H4 (cell line): Measurements from ENCODE around the gene STAB2. TPM values are rescaled to one million over a fixed set of nuclear protein-coding genes. Genes with fewer than 3 reads are reported as not detected.
A peak's percentile ranks its signal among the peaks of the same experiment; 100 is the strongest.

ENCODE experiments used
- DNase-seq: peaks from one replicate; pipeline ENCODE4 v3.0.0-alpha.2; 2015; ENCODE audit warnings: low spot score
- total RNA-seq: library from RNA; depleted of rRNA; stranded (reverse); fragments of >200 nt; shearing (Covaris generic); gene quantifications from 2 replicates; pipeline ENCODE4 v1.2.3, GENCODE V29; 2014

The STAB2 gene
- total RNA-seq, 1 experiment from 2014 or later, result not detected

DNA sequence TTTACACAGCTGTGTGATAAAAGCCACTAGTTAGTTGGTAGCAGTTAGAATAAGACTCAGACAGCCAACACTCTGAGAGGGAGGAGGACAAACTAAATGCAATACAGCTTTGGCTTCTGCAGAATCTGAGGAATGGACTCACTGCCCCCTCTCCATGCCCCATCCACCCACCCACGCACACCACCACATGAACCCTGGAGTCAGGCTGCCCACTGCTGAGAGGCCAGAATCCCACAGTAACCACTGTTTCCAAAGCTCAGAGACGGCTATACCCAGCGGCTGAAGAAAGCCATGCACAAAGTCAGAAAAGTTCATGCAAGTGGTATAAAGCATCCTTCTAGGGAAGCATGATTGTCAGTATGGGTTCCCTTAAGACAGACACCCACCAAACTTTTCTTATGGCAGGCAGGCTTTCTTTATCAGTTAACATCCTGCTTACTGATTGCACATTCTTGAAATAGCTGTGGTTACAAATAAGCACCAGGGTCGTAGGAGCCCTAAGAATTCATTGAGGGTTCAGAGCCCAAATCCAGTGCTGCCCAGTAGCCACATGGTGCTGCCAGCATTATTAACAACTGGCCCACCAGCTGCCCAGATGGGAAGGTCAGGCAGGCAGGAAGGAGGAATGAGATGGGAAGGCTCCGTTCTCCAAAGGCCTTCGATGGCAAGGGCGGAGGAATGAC is 192.5 kb downstream of the STAB2 start:
- DNase-seq, result no peak

DNA sequence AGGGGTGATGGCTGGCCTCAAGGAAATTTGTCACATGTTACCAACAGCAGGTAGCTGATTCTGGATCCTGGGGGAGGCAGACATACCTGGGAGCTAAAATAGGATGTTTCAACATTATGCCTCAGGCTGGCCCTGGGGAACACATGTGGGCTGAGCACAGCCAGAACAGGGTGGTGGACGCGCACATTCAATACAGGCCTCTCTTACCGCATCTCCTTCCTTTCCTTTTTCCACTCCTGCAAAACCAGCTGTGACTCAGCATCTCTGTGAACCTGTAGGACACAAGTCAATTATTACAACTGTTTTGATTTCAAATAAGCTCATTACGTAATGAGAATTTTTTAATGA is 193.0 kb downstream of the STAB2 start:
- peak; percentile 27 for DNase-seq

DNA sequence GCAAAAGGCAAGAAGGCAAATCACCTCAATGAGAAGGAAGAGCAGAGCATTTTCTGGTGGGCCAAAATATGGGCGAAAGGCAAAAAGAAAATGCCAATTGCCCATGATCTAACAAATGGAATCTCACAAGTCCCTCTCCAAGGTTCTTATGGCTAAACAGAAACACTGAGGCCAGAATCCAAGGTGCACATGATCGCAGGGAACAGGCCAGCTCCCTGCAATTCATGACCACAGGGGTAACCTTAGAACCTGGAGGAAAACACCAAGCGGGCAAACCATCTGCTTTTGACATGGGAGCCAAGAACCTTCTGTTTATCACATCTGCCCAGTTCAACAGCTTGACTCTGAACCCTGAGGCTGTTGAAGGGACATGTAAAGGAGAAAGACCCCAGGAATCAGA is 193.9 kb downstream of the STAB2 start:
- DNase-seq, result no peak

DNA sequence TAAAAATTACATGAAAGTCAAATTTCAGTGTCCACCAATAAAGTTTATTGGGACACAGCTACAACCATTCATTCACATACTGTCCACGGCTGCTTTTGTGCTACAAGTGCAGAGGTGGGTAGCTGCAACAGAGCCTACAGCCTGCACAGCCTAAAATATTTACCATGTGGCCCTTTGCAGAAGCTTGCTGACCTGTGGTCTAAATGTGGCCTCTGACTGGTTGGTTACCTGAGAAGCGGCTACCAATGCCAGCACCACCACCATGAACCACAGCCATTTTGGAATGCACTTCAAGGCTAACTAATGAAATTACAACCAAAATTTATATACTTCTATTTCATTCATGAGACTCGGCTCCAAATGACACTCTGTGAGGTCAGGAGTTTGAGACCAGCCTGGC is 195.3 kb downstream of the STAB2 start:
- DNase-seq, result no peak

DNA sequence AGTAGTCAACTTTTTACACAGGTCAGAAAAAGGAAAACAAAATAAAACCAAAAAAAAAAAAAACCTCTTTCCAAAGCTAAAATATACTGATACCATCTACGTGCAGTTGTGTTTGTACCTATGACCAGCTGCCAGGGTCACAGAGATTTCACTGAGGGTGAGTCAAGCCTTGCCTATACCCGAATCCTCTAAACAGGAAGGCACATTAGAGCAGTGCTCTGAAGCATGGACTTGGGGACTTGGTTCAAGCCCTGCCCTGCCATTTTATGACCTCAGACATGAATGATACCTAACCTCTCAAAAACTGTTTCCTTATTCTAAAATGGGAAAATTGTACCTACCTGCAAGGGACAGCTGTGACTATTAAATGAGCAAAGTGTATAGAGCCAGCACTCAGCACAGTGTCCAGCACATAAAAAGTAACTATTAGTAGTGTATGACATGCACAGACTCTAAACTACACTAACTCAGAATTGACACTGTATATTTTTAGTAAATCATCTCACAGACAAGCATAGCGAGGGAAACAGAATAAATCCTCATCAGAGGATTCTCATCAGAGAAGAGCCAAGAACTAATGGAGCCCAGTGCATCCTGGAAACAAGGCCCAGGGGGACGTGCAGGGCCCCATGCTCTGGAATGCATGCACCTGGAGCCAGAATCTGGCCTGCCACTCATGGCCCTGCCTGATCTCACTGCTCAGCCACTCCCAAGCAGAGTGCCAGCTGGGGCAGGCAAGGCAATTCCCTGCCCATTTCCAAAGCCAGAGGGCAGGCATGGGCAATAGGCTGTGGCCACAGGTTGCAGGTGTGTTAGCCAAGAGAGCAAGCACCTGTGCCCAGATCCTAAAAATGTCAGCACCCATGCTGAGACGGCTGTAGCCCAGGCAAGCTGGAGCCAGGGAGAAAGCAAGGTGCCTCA is 196.9 kb downstream of the STAB2 start:
- no peak for DNase-seq

DNA sequence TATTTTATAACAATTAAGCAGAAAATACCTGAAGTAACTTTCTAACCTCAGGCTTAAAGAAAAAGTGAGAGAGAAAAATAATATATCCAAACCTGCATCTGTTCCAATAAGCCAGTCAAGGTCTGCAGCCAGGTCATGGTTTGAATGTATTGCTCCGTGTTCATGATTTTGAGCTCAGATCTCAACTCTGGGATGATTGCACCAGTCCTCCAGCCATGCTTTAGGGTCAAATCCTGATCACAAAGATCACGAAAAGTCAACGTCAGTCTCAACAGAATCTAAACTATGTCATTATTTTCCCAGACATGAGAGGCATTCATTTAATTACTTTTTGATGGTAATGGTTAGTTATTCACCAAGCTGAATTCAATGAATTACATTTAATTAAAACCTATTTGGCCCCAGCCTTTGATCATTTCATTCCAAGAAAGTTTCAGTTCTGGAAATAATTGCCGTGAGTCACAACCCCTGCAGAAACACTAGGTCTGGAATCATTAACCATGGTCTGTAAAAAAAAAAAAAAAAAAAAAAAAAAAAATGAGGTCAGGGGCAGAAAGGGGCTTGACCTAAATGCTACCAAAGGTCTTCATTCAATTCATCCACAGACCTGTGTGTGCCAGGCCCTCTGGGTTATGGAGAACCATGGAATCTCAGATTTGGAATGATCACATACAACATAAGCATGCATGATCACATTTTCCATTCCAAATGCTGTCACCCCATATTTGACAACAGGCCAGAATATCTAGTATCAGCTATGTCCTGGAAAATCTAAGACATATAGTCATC is 198.4 kb downstream of the STAB2 start:
- DNase-seq, result no peak

DNA sequence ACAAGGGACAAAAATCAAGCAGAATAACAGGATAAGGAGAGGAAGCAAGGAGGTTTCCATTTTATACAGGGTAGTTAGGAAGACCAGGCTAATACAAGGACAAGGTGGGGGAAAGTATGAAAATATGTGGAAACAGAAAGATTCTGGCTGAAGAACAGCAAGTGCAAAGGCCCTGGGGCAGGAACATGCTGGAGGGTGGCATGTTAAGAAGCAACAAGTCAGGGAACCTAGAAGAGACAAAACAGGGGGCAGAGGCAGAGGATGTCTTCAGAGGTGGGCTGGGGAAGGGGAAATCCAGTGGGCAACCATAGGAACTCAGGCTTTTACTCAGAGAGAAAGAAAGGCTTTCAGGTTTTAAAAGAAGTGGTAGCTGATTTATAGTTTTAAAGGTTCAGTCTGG is 199.1 kb downstream of the STAB2 start:
- DNase-seq, result no peak

DNA sequence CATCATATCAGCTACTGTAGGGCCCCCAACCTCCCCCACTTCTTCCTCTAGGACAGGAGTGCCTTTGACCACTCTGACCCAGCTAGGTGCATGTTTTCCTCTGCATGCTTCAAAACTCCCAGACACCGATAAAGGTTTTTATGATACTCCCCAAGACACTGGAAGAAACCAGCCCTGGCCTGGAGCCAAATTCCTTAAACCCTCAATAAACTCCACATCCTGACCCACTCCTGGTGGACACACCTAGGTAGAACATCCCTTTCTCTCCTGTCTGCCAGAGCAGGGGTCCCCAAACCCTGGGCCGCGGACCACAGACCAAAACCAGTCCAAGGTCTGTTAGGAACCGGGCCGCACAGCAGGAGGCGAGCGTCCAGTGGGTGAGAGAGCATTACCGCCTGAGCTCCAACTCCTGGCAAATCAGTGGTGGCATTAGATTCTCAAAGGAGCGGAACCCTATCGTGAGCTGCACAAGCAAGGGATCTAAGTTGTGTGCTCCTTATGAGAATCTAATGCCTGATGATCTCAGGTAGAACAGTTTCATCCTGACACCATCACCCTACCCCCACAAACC is 204.4 kb downstream of the STAB2 start:
- no peak for DNase-seq

DNA sequence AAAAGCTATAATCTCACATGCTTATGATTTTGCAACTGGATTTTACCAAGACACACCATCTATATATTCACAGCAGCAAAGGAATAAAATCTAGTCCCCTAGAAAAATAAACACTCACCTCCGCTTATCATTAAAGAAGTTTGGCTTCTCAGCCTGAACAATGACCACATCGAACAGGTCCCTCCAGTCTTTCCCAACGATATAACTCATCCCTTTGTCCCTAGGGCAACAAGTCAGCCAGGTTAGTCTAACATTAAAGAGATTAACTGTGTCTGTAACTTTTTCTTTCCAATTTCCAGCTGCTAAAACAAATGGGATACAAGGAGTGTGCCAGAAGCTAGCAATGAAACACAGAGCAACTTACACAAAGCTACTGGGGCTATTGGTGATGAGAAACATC is 206.0 kb downstream of the STAB2 start:
- DNase-seq, result no peak

DNA sequence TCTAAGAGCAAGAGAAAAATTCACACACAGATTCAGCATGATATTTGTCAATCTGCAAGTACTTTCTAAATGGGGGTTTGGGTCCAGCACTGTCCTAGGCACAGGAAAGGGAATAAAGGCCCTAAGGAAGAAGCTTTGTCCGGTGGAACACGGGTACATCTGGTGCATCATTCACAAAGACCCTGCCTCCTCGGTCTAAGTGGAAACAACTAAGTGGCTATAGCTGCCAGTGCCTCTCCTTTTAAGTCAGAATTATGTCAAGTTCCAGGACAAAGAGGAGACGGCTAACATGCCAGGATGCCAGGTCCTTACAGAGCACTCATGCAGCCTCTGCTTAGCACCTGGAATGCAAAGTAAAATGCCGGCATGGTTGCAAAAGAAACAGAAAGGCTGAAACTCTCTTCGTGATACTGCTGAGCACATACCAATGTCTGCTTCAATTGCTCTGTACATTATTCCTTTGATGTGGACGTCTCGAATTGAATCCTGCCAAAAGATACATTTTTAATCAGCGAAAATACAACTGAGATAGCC is 206.5 kb downstream of the STAB2 start:
- no peak for DNase-seq

DNA sequence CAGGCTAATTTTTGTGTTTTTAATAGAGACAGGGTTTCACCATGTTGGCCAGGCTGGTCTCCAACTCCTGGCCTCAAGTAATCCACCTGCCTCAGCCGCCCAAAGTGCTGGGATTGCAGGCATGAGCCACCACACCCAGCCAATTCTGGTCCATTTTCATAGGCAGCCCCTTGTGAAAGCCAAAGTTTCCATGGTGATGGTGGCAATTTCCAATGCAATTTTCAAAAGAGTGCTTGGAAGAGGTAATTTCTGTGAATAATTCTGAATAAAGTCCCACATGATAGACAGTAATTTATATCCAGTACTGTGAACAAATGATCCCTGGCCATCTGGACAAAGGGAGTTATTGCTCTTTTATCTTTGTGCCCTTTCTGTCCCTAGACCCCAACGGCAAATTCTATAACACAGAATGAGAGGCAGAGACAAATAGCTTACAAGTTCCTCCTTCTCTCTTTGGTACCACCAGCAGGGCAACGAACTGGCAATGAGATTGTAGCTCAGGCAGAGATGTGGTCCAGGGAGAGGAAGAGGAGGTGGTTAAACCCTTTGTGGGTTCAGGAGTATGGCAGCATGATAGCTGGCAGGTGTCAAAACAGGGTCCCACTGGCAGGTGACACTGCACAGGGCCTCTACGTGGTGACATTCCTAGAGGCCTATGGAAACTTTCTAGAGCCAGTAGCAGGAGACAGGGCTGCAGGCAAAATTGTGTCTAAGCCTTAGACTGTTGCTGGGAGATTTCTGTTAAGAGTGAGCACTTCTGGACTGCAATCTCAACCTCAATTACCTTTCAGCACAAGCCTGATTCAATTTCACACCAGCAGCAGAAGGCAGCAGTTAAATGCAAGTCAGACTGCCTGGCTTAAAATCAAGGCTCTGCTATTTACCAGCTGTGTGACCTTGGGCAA is 207.5 kb downstream of the STAB2 start:
- DNase-seq, result no peak

DNA sequence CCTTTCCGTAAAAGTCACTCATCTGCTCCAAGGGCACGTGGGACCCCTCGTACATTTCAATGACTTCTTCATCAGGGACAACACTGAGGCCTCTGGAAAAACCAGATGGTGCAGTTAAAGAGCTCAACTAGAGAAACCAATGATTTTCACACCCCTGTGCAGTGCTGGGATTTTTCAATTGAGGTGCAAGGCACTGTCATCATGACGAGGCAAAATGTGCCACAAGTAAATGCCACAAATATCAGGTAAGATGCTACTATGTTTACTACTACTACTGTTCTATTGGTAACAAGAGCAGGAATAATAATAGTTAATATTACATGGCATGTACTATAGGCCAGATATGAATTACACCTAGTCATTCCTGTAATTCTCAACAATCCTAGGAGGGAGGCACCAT is 211.5 kb downstream of the STAB2 start:
- no peak for DNase-seq

DNA sequence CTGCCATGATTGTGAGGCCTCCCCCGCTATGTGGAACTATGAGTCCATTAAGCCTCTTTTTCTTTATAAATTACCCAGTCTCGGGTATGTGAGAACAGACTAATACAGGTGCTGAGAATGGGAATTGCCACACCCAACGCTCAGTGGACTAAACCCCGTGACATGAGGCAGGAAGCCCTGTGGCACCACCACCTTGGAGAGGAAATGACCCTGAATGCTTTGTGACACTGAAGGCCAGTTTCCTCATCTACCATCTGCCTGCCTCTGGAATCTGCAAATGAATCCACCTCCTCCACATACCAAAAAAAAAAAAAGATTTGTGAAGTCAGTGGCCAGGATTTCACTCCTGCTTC is 212.4 kb downstream of the STAB2 start:
- DNase-seq, result no peak

DNA sequence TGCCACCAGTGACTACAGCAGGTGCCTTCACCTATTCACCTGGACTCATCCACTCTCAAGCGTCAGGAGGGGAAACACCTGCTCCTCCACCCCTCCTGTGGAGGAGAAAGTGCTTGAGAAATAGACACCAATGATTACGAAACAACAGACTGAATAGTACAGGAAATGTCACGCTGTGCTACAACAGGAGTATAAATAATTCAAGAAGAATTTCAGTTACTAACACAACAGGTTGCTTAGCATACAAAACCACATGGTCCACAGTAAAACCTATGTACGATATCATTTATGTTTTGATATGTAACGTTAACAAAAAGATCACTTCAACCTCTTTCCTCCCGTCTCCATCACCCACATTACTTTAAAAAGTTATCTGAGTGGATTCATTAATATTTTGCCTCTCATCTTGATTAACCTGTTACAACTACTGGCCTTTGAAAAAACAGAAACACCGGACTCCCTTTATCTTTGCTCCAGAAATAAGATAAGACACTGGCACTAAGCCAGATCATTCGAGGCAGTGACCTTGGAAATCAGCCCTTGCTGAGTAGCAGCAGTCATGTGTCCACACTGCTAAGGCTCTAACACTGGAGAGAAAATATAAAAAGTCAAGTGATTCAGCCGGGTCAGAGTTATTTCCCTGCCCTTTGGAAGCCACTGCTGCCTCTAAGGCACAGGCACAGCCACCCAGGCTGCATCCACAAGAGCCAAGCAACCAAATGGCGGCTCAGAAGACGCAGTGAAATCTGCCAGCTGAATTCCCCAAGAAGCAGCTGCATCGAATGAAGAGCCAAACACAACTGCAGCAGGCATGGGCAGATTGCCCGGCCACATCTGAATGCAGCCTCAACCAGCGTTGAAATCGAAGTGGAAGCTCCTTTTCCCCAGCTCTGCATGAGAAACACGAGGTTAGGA is 213.0 kb downstream of the STAB2 start:
- peak; percentile 47 for DNase-seq

DNA sequence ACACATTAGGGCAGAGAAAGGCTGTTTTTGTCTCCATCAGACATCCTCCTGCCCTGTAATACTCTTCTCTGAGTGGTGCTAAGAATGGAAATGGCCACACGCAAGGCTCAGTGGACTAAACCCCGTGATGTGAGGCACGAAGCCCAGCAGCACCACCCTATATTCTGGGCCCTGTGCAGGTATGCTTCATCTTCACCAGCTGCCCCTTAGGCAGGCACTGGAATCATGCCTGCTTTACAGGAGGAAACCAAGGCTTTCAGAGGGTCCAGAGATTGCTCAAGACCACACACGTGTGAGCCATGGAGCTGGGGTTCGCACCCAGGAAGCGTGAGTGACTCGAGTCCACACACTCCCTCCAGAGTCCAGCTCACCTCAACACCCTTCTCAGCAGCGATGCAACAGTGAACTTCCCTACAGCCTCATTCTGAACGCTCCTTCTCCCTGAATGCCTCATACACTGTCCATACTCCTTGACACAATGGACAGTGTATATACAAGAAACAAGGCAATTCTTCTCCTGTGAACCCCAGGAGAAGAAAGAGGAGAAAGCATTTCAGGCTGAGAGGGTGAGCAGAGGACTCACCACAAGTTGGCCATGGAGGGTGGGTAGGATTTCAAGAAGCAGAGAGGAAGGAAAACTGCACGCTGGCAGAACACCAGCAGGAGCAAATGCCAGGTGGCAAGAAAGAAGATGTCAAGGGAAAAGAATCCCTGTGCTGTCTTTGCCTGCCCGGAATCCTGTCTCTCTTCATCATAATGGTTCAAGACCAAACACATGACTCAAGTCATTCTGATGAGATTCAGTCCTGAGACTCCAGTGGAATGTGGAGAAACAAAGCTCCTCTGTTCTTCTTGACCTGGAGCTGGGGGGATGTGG is 214.9 kb downstream of the STAB2 start:
- DNase-seq, result no peak

DNA sequence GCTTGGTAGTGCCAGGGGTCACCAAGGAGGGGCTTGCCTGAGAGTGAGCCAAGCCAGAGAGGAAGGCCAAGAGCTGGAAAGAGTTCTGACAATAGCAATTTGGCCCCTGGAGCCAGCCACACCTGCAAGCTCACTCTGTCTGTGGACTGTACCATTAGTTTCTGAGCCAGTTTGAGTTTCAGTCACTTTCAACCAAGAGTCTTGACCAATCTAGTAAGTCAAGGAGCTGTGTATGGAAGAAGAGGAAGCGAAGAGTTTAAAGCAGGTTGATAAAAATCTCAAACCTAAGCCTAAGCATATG is 215.5 kb downstream of the STAB2 start:
- no peak for DNase-seq

DNA sequence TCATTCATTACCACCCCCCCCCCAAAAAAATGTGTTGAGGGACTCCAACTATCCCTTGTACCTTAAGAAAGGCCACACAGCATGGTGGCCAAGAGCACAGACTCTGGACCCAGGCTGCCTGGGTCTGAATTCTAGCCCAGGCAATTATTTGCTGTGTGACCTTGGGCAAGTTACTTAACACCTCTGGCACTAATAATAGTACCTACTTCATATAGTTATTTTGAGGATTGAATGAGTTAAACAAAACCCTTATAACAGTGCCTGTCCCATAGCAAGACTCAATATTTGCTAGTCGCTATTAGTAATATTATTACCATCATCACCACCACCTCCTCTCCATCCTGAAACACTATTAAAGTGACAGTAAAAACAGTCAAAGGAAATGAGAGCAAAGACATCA is 216.8 kb downstream of the STAB2 start:
- DNase-seq, result no peak

DNA sequence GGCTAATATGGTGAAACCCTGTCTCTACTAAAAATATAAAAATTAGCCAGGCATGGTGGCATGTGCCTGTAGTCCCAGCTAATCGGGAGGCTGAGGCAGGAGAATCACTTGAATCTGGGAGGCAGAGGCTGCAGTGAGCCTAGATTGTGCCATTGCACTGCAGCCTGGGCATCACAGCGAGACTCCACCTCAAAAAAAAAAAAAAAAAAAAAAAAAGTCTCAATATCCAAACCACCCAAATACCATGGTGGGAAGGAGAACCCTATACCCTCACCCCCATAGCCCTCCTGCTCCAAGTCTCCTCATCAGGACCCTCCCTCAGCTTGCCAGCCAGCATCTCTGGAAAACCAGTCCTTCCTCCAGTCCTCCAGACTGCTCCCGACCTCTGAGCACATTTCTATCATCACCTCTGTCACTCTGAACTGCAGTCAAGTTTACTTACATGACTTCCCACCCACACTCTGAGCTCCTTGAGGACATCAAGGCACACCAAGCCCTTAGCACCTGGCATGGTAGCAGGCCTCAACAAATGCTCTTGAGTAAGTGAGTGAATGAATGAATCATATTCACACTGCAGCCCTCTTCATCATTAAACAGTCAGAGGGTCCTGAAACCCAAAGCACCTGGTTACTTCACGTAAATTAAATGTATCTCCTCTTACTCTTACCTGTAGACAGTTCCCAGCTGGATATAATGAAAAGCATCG is 218.7 kb downstream of the STAB2 start:
- DNase-seq, result no peak
